Left lung (tissue), 14 donors: ENCODE results near the gene PRG2. TPM values are rescaled to one million over a fixed set of nuclear protein-coding genes. Genes with fewer than 3 reads are reported as not detected.

Experiments used
- ATAC-seq: fragments of 200-7000 bp; cut with Tn5 transposase; one replicate; pipeline ENCODE4 v1.9.1; 2020; ENCODE audit warnings: moderate library complexity
- DNase-seq, 4 donors: peaks; one replicate each; pipeline ENCODE4 v3.0.0-alpha.2; 2013 to 2020
- H3K27ac ChIP-seq, 2 donors: fragments of 200-600 bp; sonication (generic) in 1 of 2; one replicate each; pipeline versions ENCODE4 v1.5.0 to v1.8.0; 2020 to 2021
- H3K27me3 ChIP-seq, 2 donors: fragments of 200-600 bp; sonication (generic) in 1 of 2; one replicate each; pipeline versions ENCODE4 v1.5.0 to v1.8.0; 2020 to 2021
- H3K36me3 ChIP-seq, 2 donors: fragments of 200-600 bp; sonication (generic) in 1 of 2; one replicate each; pipeline versions ENCODE4 v1.5.0 to v1.8.0; 2020 to 2021
- H3K4me1 ChIP-seq, 2 donors: fragments of 200-600 bp; one replicate each; pipeline ENCODE4 v1.8.0; 2021
- H3K4me3 ChIP-seq, 2 donors: fragments of 200-600 bp; sonication (generic) in 1 of 2; one replicate each; pipeline versions ENCODE4 v1.5.0 to v1.8.0; 2020 to 2021; ENCODE audit warnings: mild to moderate bottlenecking in 1 of 2
- H3K9me3 ChIP-seq, 2 donors: fragments of 200-600 bp; sonication (generic) in 1 of 2; one replicate each; pipeline versions ENCODE4 v1.5.0 to v1.8.0; 2020 to 2021
- intact Hi-C, 2 donors: fragments of 100-400 bp; cut with DNase I; formaldehyde crosslinking; loops; one replicate each; pipeline versions ENCODE4 v1.11.2 to v1.14.2; 2022
- long read RNA-seq, 12 donors: library from polyadenylated mRNA in 2 of 12; unstranded in 2 of 12; transcript quantifications; one replicate each; pipeline ENCODE4 v2.0.0 and lab custom pipeline, GENCODE V29; 2019 to 2026
- polyA plus RNA-seq, 6 donors: library from polyadenylated mRNA; unstranded; fragments of 120-200 nt; gene quantifications; one replicate each; pipeline ENCODE4 v1.2.1, GENCODE V29; 2013; ENCODE audit not compliant: insufficient read length in 6 of 6
- total RNA-seq, 2 donors: library from RNA; stranded (reverse); fragmentation: NEBNext Ultra II Directional; extraction: Animal tissue kit (Norgen Biotek cat#: 25700); gene quantifications; one replicate each; pipeline ENCODE4 v1.2.1, GENCODE V29; 2021
- TF ChIP-seq, protein P1 (sequence below), 2 donors: fragments of 200-600 bp; sonication (generic) in 1 of 2; IDR thresholded peaks; one replicate each; pipeline versions ENCODE4 v1.5.0 to v1.8.0; 2021; ENCODE audit warnings: antibody characterized with exemption in 2 of 2
- donor health status: DM: no; HTN: yes; CAD: no.
- donor health status: DM: no; HTN: no; CAD: no.

PRG2 gene, protein sequence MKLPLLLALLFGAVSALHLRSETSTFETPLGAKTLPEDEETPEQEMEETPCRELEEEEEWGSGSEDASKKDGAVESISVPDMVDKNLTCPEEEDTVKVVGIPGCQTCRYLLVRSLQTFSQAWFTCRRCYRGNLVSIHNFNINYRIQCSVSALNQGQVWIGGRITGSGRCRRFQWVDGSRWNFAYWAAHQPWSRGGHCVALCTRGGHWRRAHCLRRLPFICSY
- total RNA-seq (under 1 TPM in 1 of 2 donors, not detected in 1; 0.34 TPM), polyA plus RNA-seq (1 to 10 TPM in 5 of 6 donors, under 1 TPM in 1; 0.84 to 1.7 (median 1.4) TPM)
- long read RNA-seq, donor 1, transcript PRG2-201 (6 exons, 1,424 nt), result major isoform, 5 of 5 reads
- long read RNA-seq, donor 1, partial matches to known transcripts, result 0 of 5 reads
- long read RNA-seq, donor 1, other reads (novel, unspliced or antisense), result 0 of 5 reads
- long read RNA-seq, donor 2, partial matches to known transcripts, result 0 of 1 reads
- long read RNA-seq, donor 2, other reads (novel, unspliced or antisense), result 0 of 1 reads
- long read RNA-seq, donor 3, transcript PRG2-201 (6 exons, 1,424 nt), result major isoform, 20 of 21 reads
- long read RNA-seq, donor 3, partial matches to known transcripts, result 0 of 21 reads
- long read RNA-seq, donor 3, other reads (novel, unspliced or antisense), result 0 of 21 reads
- long read RNA-seq, donor 4, result 0 reads
- long read RNA-seq, donor 5, partial matches to known transcripts, result 0 of 3 reads
- long read RNA-seq, donor 5, other reads (novel, unspliced or antisense), result 0 of 3 reads
- long read RNA-seq, donor 6, partial matches to known transcripts, result 0 of 2 reads
- long read RNA-seq, donor 6, other reads (novel, unspliced or antisense), result 0 of 2 reads
- long read RNA-seq, donor 7, partial matches to known transcripts, result 0 of 3 reads
- long read RNA-seq, donor 7, other reads (novel, unspliced or antisense), result 0 of 3 reads
- long read RNA-seq, donor 8, partial matches to known transcripts, result 0 of 3 reads
- long read RNA-seq, donor 8, other reads (novel, unspliced or antisense), result 0 of 3 reads
- long read RNA-seq, donor 9, result 0 reads
- long read RNA-seq, donor 10, result 0 reads
- long read RNA-seq, donor 11, result 0 reads
- long read RNA-seq, donor 12, transcript PRG2-201 (6 exons, 1,424 nt), result major isoform, 5 of 5 reads
- long read RNA-seq, donor 12, partial matches to known transcripts, result 0 of 5 reads
- long read RNA-seq, donor 12, other reads (novel, unspliced or antisense), result 0 of 5 reads

DNA sequence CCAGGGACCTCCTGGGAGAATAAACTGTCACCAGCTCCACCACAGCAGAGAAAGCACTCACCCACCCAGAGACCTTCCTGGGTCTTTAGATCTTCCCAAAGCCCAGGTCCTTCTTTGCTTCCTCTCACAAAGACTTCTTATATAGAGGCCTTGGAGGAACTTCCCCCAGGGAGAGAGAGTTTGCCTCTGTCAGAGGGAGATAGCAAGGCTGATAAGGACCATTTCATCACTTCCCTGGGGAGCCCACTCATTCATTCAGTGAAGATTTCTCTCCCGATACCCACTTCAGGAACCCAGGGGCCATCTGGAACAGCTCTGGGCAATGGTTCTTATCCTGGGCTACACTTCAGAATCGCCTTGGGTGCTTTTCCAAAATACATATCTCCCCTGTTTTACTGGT is at the start of gene PRG2:
PRG2 (minus strand) TSS at position 116 of the 400 bp plus-strand sequence. CDS start 706 bp downstream, outside the sequence.
- H3K27me3 ChIP-seq, result no peaks in the 10 kb centered on the region
- no peak within 1 kb of the TSS for H3K4me3 ChIP-seq
- TF ChIP-seq, protein P1, sequence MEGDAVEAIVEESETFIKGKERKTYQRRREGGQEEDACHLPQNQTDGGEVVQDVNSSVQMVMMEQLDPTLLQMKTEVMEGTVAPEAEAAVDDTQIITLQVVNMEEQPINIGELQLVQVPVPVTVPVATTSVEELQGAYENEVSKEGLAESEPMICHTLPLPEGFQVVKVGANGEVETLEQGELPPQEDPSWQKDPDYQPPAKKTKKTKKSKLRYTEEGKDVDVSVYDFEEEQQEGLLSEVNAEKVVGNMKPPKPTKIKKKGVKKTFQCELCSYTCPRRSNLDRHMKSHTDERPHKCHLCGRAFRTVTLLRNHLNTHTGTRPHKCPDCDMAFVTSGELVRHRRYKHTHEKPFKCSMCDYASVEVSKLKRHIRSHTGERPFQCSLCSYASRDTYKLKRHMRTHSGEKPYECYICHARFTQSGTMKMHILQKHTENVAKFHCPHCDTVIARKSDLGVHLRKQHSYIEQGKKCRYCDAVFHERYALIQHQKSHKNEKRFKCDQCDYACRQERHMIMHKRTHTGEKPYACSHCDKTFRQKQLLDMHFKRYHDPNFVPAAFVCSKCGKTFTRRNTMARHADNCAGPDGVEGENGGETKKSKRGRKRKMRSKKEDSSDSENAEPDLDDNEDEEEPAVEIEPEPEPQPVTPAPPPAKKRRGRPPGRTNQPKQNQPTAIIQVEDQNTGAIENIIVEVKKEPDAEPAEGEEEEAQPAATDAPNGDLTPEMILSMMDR (IDR thresholded peaks at IDR 0.05), result no peak
- no peak within 1 kb of the TSS for H3K27ac ChIP-seq
- no peaks in the 10 kb centered on the region for H3K9me3 ChIP-seq
- no peak for ATAC-seq
- intact Hi-C loops, result no loop called here
- H3K4me1 ChIP-seq, result no peaks in the 10 kb centered on the region
- H3K36me3 ChIP-seq, result no peaks in the 10 kb centered on the region
- no peak for DNase-seq

GRCh38 chr11:57439786-57440185 is 49.3 kb upstream of the PRG2 start:
- H3K27ac ChIP-seq, result no peak overlapping the region
- ATAC-seq (no peak), DNase-seq (no peak)
- H3K4me1 ChIP-seq, result peaks cover 0 to 8% of the 10 kb centered on the region in 2 donors
- TF ChIP-seq, protein P1 (IDR thresholded peaks at IDR 0.05), result no peak
- no peaks in the 10 kb centered on the region for H3K36me3 ChIP-seq
- no peaks in the 10 kb centered on the region for H3K9me3 ChIP-seq
- H3K4me3 ChIP-seq, result no peak overlapping the region
- H3K27me3 ChIP-seq, result no peaks in the 10 kb centered on the region
- intact Hi-C loops, result no loop called here

DNA sequence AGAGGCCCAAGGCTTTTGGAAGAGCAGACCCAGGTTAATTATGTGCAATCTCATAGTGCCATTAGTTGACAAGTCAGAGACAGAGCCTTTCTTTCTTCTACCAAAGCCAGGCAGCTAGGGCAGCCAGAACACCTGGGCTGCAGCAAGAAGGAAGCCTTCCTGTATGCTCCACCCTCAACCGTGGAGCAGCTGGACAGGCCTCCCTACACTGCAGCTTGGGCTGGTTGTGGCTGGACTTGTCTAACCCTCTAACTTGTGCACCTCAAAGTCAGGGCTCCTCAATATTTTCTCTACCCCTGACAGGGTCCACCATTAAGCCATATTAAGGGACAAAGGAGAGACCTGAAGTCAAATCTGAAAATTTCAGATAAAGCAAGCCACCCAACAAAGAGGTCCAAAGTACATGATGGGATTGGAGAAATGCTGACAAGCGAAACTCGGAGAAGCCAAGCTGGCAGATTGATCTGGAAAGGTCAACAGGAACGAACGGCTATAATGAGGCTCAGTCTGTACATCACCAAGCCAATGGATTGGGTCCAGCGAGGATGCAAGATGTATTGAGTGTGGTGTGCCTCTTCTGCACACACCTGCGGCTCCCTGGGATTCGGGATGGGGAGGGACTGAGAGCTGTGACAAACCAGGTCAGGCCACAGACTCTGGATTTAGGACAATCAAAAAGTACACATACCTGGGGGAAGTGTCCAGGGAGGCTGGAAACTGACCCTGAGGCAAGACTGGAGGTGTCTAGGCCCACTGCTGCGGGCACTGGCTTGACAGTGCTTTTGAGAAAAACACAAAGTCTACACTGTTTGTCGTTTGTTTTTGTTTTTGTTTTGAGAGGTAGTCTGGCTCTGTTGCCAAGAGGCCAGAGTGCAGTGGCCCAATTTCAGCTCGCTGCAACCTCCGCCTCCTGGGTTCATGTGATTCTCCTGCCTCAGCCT is 48.2 kb upstream of the PRG2 start:
- peak in 1 of 4 donors; percentile 28 for DNase-seq
- Histone ChIP-seq H3K4me3 (no peak overlapping the region), H3K36me3 (no peaks in the 10 kb centered on the region), H3K4me1 (peaks cover 9 to 20% of the 10 kb centered on the region in 2 donors), H3K27me3 (no peaks in the 10 kb centered on the region), H3K27ac (no peak overlapping the region), H3K9me3 (no peaks in the 10 kb centered on the region)
- intact Hi-C loops, result no loop called here
- TF ChIP-seq, protein P1 (IDR thresholded peaks at IDR 0.05), result no peak
- ATAC-seq, result no peak

DNA sequence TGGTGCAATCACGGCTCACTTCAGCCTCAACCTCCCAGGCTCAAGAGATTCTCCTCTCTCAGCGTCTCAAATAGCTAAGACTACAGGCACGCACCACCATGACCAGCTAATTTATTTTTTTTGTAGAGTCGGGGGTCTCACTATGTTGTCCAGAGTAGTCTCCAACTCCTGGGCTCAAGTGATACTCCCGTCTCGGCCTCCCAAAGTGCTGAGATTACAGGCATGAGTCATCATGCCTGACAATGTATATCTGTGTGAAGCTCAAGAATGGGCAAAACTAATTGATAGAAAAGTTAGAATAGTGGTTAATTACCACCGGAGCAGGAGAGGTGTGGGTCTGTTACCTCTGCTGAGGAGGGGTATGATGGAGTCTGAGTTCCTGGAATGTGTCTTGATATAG is 45.6 kb upstream of the PRG2 start:
- ATAC-seq, result no peak
- Histone ChIP-seq H3K9me3 (no peaks in the 10 kb centered on the region), H3K4me1 (peaks cover 21 to 45% of the 10 kb centered on the region in 2 donors), H3K36me3 (no peaks in the 10 kb centered on the region), H3K27ac (no peak overlapping the region), H3K27me3 (no peaks in the 10 kb centered on the region), H3K4me3 (no peak overlapping the region)
- intact Hi-C loops, result no loop called here
- no peak for DNase-seq
- TF ChIP-seq, protein P1 (IDR thresholded peaks at IDR 0.05), result no peak
